ENCODE data around the gene PSMD2.

PSMD2 gene

DNA sequence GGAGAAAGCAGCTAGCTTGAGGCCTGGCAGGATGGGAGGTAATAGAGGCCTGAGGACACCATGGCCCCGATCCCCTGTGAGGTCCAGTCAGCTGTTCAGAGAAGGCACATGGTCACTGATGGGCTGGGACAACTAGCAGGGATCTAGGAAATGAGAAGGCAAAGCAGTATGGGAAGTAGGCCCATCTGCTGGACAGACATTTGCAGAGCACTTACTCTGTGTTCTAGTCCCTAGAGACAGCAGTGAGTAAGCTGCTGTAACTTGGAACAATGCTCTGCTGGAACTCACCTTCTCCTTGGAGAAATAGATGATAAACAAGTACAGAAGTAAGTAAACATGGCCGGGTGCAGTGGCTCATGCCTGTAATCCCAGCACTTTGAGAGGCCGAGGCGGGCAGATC, 16.1 kb upstream of the PSMD2 start:
- DNase-seq (ENCODE audit: low spot score): no peak

DNA sequence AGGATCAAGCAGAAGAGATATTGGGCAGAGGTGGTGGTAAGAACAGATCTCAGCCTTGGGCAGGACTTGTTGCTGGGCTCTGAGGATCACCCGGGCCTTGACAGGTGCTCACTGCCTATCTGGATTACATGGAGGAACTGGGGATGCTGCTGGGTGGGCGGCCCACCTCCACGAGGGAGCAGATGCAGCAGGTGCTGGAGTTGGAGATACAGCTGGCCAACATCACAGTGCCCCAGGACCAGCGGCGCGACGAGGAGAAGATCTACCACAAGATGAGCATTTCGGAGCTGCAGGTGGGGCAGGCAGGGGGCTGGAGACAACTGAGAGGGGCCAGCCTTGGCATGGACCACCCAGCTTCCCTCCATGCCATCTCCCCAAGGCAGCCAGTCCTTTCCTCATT, 15.4 kb upstream of the PSMD2 start:
- DNase-seq (ENCODE audit: low spot score): no peak

DNA sequence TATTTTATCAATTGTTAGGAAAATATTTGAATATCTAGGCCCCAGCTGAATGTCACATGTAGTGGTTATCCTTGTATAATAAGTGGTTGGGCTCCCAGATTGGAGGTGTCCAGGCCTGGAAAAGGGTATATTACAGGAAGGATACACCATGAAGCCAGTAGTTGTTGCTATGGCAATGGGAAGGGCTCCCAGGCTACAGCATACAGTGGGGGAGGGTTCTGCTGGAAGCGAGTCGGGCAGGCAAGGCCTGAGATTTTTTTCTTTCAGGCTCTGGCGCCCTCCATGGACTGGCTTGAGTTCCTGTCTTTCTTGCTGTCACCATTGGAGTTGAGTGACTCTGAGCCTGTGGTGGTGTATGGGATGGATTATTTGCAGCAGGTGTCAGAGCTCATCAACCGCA, 14.3 kb upstream of the PSMD2 start:
- DNase-seq (ENCODE audit: low spot score): peak; percentile 87

DNA sequence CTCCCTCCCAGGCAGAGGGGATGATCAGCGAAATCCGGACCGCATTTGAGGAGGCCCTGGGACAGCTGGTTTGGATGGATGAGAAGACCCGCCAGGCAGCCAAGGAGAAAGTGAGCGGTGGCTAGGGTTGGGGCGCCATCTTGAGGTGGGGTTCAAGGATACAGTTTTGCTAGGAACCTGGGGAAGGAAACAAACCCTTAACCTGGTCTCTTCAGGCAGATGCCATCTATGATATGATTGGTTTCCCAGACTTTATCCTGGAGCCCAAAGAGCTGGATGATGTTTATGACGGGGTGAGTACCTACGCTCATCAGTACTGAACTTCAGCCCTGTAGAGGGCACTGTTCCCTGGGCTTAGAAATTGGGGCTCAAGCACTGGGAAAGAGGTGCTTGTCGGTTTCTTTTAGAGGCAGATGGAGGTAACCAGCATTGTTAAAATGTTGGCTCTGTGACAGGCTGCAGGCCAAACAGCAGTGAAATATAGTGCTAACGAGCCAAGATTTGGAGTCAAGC, 9.6 kb upstream of the PSMD2 start:
- DNase-seq (ENCODE audit: low spot score): peak; percentile 81

DNA sequence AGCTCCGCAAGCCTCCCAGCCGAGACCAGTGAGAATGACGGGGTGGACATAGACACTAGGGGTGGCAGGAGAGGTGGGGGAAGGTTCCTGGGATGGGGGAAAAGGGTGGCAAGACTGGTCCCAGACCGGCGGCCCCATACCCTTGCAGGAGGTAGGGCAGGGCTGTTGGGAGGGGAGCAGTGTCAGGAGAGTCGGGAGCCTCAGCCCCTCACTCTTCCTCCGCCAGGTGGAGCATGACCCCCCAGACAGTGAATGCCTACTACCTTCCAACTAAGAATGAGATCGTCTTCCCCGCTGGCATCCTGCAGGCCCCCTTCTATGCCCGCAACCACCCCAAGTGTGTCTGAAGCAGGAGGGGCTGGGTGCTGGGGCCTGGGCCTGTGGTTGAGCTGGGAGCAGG, 8.7 kb upstream of the PSMD2 start:
- DNase-seq (ENCODE audit: low spot score): no peak

DNA sequence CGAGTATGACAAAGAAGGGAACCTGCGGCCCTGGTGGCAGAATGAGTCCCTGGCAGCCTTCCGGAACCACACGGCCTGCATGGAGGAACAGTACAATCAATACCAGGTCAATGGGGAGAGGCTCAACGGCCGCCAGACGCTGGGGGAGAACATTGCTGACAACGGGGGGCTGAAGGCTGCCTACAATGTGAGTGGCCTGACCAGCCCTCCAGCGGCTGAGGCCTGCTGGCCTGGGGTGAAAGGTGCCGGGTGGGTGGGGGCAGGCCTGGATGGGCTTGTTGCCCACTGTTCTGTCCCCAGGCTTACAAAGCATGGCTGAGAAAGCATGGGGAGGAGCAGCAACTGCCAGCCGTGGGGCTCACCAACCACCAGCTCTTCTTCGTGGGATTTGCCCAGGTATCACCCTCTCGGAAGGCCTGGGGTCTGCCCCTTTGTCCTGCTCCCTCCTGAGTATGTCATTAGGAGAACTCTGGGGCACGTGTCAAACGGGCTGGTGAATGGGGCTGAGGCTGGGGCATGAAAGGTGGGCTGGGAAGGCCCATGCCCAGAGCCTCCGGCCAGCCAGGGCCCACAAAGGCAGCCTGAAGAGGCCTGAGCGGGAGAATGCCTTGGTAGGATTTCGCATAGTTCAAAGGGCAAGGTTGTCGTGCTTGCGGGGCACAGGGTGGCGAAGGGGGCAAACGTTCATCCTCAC, 7.8 kb upstream of the PSMD2 start:
- no peak for DNase-seq (ENCODE audit: low spot score)

DNA sequence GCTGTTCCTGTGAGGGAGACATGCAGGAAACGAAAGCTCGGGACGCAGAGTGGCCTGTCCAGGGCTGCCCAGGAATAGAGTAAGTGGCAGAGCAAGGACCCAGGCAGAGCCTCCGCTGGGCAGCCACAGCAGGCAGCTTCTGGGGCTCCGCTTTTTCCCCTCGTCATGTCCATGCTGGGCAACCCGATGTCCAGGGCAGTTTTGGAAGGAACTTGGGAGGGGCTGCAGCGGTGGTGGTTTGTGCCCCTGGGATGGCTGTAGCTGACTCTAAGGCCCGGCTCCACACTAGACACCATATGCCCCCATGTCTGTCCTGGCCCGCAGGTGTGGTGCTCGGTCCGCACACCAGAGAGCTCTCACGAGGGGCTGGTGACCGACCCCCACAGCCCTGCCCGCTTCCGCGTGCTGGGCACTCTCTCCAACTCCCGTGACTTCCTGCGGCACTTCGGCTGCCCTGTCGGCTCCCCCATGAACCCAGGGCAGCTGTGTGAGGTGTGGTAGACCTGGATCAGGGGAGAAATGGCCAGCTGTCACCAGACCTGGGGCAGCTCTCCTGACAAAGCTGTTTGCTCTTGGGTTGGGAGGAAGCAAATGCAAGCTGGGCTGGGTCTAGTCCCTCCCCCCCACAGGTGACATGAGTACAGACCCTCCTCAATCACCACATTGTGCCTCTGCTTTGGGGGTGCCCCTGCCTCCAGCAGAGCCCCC, 7.1 kb upstream of the PSMD2 start:
- no peak for DNase-seq (ENCODE audit: low spot score)

DNA sequence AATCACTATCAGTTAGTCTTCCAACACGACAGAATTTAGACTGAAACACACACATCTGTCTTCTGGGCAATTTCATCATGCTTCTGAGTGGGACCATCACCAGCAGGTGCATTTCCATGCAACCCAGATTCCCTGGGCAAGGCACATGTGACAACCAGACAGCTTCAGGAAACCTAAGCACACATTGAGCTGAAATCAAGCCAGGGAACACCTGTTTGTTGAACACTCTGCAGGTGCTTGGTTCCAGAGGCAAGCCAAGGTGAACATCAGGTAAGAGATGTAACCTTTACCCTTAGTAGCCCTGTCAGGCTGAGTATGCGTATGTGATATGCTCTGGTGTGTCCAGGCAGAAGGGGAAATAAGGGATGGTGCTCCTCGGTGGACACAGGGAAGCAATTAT, 3.3 kb upstream of the PSMD2 start:
- DNase-seq (ENCODE audit: low spot score): no peak

DNA sequence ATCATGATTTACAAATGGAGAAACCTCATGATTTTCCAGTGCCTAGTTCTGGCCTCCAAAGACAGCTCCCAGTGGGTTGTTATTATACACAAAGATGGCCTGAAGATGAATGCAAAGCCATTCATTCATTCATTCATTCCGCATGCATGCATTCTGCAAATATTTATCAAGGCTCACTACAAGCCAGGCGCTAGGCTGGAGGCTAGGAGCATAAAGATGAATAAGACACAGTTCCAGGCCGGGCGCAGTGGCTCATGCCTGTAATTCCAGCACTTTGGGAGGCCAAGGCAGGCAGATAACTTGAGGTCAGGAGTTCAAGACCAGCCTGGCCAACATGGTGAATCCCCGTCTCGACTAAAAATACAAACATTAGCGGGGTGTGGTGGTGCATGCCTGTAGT, 2.4 kb upstream of the PSMD2 start:
- DNase-seq (ENCODE audit: low spot score): no peak

DNA sequence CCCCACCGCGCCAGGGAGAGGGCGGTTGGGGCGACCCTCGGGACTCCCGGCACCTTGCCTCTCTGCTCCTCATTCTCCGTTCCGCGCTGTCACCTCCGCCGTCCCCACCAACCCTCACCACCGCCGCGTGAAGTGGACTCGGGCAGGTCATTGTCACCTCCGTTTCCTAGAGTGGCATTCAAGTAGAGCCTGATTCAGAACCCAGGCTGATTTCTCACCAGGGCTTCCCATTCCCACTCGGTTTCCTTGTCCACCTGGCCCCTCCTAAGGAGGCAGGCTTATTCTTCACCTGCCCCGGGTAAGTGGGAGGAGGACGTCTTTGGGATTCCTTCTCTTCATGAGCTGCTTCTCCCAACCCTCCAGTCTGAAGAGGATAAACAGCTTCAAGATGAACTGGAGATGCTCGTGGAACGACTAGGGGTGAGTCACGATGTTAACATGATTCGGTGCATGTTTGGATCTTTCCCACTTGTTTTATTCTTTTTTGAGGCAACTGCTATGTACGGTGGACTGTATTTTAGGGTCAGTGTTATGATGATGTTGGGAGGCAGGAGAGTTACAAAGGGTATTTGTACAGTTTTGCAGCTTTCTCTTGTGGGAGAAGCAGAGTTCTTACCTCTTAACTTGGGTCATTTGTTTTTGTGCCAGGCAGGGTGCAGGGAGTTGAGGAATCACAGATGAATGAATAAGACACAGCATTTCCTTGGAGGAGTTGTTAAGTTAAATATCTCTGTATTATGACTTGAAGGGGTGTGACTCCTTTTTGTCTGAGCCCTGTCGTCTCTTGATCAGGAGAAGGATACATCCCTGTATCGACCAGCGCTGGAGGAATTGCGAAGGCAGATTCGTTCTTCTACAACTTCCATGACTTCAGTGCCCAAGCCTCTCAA, 692 bp downstream of the PSMD2 start:
- peak; percentile 22 for DNase-seq (ENCODE audit: low spot score)

DNA sequence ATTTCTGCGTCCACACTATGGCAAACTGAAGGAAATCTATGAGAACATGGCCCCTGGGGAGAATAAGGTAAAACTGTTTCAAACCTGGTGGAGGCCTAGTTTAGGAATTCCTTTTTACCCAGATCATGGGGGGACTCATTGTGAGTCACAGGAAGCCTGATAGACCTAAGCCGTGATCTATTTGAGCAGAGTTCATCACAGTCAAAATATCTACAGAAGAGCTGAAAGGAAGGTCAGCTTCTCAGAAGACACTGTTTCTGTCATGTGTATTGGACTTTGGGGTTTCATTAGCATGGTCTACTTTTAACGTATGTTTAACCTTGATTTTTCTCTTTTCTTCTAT, 1.3 kb downstream of the PSMD2 start:
- peak; percentile 6 for DNase-seq (ENCODE audit: low spot score)

DNA sequence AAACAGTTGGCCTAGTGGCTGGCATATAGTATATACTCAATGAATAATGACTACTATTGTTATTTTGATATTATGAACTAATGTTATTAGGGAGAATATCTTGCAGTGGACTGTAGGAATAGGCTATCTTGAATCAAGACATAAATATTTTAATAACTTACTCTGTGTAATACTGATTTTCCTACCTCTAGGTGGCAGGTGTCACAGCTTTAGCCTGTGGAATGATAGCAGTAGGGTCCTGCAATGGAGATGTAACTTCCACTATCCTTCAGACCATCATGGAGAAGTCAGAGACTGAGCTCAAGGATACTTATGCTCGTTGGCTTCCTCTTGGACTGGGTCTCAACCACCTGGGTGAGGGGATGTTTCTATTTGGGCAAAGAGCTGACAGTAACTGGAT, 6.5 kb downstream of the PSMD2 start:
- no peak for DNase-seq (ENCODE audit: low spot score)

DNA sequence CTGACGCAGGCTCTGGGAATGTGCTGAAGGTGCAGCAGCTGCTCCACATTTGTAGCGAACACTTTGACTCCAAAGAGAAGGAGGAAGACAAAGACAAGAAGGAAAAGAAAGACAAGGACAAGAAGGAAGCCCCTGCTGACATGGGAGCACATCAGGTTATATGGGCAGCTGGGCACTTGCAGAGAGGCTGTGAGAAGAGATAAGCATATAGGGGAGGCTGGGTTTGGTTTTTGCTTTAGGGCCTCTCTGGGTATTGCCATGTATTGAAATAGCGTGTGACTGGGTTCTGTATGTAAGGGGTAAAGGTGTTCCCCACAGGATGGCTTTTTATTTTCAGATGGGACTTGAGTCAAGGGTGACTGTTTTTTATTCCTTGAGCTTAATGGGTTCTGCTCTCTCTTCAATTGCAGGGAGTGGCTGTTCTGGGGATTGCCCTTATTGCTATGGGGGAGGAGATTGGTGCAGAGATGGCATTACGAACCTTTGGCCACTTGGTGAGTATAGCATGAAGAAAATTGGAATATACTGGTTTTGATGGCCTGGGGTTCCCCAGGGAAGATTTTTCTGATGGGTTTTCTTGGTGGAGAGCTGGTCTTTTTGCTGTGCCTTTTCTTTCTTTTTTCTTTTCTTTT, 7.4 kb downstream of the PSMD2 start:
- DNase-seq (ENCODE audit: low spot score): no peak

DNA sequence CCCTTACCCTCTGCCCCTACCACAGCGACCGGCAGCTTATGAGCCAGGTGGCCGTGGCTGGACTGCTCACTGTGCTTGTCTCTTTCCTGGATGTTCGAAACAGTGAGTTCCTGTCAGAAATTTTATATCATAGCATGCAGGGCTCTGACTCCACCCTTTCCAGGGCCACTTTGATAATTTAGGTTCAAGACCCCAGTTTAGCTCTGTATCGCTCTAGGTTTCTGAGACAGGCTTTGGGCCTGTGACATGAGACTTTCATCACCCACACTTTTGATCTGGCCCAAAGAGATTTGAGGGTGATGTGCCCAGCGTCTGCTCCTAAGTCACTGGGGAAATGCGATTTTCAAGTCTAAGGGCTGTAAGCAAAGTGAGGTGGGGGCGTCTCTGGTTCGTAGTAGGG, 8.9 kb downstream of the PSMD2 start:
- no peak for DNase-seq (ENCODE audit: low spot score)

DNA sequence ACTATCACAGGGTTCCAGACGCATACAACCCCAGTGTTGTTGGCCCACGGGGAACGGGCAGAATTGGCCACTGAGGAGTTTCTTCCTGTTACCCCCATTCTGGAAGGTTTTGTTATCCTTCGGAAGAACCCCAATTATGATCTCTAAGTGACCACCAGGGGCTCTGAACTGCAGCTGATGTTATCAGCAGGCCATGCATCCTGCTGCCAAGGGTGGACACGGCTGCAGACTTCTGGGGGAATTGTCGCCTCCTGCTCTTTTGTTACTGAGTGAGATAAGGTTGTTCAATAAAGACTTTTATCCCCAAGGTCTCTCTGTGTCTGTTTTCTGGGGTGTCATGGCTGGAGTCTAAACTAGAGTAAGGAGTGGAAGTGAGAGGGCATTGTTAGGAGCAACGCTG, 9.7 kb downstream of the PSMD2 start:
- DNase-seq (ENCODE audit: low spot score): no peak

DNA sequence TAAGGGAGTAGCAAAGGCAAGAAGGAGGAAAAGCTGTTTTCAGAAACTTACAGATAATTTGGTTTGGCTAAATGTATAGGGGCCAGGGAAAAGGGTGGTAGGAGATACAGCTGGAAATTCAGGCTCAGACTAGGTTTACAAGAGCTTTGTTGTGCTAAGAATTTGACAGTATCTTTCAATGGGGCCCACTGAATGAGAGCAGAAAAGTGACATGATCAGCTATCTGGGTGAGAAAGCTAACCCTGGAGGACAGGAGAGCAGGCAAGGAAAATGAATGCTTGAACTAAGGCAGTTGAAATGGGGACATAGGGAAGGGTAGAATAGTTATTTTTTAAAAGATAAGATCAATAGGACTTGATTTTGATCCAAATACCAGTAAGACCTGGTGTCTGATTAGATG, 12.6 kb downstream of the PSMD2 start:
- no peak for DNase-seq (ENCODE audit: low spot score)

DNA sequence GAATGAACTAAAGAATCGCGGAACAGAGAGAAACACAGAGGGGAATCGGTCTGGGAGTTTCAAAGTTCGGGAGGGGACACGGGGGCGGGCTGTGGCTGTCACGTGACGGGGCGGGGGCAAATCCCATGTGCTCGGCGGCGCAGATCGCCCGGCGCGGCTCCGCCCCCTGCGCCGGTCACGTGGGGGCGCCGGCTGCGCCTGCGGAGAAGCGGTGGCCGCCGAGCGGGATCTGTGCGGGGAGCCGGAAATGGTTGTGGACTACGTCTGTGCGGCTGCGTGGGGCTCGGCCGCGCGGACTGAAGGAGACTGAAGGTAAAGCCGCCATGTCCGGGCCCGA, 15.3 kb downstream of the PSMD2 start, which contains the start of gene EIF4G1:
Gene EIF4G1, plus strand, starts transcription at position 244 of the 337 bp plus-strand sequence. CDS start 1,191 bp downstream, outside the sequence.
- peak; percentile 98 for DNase-seq (ENCODE audit: low spot score)

DNA sequence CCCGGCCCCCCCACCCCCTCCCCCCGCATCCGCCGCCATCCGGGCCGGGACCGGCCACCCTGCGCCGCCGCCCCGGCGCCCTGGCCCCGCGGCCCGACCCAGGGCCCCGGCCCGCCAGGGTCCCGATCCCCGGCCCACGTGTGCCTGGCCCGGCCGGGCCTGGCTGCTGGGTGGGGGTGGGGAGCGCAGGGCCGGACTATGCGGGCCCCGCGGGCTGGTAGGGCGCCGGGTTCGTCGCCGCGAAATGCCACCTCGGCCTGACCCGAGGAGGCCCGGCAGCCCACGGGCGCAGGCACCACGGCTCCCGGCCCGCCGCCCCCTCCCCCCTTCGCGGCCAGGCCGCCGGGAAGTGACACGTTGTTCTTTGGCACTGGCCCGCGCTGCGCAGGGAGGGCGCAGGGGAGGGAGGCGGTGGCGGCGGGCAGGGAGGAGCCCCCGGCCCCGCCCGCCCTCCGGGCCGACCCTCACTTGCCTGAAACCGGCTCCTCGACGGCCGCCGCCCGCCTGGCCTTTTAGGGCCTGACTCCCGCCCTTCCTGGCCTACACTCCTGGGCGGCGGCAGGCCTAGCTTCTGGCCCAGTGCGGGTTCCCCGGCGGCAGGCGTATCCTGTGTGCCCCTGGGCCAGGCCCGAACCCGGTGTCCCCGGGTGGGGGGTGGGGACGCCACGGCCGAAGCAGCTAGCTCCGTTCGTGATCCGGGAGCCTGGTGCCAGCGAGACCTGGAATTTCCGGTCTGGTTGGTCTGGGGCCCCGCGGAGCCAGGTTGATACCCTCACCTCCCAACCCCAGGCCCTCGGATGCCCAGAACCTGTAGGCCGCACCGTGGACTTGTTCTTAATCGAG, 15.9 kb downstream of the PSMD2 start:
- peak; percentile 91 for DNase-seq (ENCODE audit: low spot score)

DNA sequence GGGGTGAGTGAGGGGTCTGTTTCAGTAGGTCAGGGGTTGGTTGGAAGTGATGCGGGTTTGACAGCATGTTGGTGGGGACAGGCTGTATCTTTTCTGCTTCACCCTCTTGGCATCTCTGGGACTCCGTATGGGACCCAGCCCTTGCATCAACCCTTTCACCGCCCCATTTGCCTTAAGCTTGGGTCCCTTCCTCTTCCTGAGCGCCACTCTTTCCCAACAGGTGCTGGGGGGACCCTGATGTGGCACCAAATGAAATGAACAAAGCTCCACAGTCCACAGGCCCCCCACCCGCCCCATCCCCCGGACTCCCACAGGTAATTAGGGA, 16.5 kb downstream of the PSMD2 start:
- DNase-seq (ENCODE audit: low spot score): peak; percentile 9

DNA sequence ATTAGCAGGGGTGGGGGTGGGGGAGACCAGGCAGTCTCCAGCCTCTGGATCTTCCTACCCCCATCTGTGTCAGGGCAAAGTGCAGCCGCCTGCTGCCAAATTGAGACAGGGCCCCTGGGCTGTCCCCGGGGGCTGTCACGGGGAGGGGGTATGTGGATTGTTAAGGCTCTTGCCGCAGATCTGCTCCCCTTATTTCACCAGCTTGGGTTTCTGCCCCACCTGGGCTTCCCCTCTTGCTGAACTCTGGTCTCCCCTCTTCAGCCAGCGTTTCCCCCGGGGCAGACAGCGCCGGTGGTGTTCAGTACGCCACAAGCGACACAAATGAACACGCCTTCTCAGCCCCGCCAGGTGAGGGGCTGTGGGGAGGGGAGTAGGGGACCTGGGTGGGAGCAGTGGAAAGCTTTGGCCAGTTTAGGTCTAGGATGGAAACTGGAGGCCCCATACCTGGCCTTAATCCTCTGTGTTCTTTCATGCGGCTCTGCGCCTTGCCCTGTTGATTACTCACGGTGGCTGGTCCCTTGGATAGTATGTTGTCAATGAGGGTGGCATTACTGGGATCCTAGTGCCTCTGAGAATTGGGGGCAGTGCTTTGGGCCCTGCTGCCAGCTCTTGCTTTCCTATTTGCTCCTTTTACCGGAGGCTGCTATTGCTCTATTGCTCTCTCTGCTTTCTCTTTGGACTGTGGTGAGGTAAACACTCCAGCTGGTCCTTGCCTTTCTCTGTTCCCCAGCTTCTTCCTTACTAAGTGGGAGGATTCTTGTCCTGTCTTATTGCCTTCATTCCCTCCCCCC, 17.0 kb downstream of the PSMD2 start:
- DNase-seq (ENCODE audit: low spot score): peak; percentile 10

DNA sequence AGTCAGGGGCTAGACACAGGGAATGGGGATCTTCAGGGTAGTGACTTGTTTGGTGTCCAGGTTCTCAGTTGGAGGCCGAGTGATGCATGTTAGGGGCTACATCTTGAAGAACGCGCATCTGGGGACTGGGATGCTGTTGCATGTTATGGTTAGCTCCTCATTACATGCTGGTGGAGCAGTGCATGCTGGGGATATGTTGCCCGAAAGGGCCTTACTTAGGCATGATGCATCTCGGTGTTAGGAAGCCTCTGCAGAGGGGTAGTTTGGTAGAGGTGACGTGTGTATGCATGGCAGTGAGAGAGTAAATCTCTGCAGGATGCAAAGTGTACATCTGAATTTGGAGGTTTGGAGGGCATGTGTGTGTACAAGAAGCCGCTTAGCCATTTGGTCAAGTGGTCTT, 17.8 kb downstream of the PSMD2 start:
- DNase-seq (ENCODE audit: low spot score): no peak
